ENCODE data around the gene H6PD. TPM values are rescaled to one million over a fixed set of nuclear protein-coding genes. Genes with fewer than 3 reads are reported as not detected.

The H6PD gene
- total and polyA plus RNA-seq, 4 donors: 4.8 to 65.4 (median 40.2) TPM

DNA sequence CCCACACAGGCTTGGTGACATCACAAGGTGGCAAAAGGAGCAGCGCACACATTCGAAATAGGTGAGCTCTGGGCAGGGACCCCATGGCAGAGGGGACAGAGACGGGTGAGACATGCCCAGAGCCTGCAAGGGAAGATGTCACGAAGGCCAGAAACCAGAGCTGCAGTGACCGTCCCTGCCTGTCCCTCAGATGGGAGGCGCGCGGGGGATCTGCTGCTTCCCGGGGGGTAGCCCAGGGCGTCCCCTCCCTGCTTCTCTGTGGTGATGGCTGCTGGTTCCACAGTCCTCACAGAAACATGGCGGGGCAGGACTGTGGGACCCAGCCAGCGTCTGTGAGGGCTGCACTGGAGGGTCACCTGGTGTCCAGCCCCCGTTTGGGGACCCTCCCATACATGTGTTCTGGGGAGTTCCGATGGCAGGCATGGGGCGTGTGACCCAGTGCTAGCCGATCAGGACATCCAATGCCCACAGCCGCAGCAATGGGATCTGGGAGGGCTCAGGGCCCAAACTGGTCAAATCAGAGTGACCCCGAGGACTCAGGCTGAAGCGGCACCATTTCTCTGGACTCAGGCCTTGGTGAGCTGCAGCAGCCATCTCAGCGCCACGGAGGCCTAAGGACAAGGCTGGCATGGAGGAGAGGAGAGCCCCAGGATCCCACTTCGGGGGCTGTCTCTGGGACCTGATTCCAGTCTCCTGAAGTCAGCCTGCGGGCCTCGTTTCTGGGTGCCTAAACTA is 37.5 kb downstream of the H6PD start:
- peak; percentile 37 to 64 for DNase-seq
- intact Hi-C loops (cut with DNase I): loop anchor here in 1 of 2 donors (10.0 kb wide), 1 partner anchor 303 kb away; no protein-coding TSS in a partner anchor
- no peak for ATAC-seq (ENCODE audit: low FRiP score)
- H3K4me3 ChIP-seq (ENCODE audit: low read length in 2 of 2): no peak overlapping the region
- no peaks in the 10 kb centered on the region for H3K9me3 ChIP-seq (ENCODE audit: control insufficient read depth, low read length)
- 91 to 92% methylated on average over 24 of the region's 24 CpGs for WGBS, 2 donors
- no peaks in the 10 kb centered on the region for H3K4me1 ChIP-seq (ENCODE audit: control insufficient read depth in 1 of 2, insufficient read depth in 2 of 2, low read length in 2 of 2)
- no peaks in the 10 kb centered on the region for H3K36me3 ChIP-seq (ENCODE audit: control insufficient read depth in 1 of 2, insufficient read depth in 2 of 2, low read length in 1 of 2)
- H3K27ac ChIP-seq (ENCODE audit: low read depth in 1 of 2, low read length in 2 of 2): no peak overlapping the region
- no peaks in the 10 kb centered on the region for H3K27me3 ChIP-seq (ENCODE audit: control insufficient read depth in 1 of 2, insufficient read depth in 2 of 2, low read length in 1 of 2)

DNA sequence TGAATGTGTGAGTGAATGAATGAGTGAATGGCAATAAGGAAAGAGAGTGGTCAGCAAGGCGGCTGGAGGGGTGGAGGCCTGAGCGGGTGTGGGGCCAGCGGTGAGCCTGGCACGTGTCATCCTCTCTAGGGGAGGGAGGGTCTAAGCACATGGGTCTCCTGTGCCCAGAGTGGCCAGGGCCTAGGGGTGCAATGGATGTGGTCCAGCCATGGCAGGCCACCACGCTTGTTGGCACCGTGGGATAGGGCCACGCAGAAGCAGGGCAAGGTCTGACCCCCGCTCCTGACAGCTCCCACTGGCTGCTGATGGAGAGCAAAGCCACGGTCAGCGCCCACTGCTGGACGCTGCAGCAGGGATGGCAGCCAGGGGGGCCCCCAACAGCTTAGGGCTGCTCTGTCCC is 38.6 kb downstream of the H6PD start:
- no peaks in the 10 kb centered on the region for H3K4me1 ChIP-seq (ENCODE audit: control insufficient read depth in 1 of 2, insufficient read depth in 2 of 2, low read length in 2 of 2)
- WGBS, 2 donors: 80 to 82% methylated on average over 11 of the region's 11 CpGs
- H3K36me3 ChIP-seq (ENCODE audit: control insufficient read depth in 1 of 2, insufficient read depth in 2 of 2, low read length in 1 of 2): no peaks in the 10 kb centered on the region
- H3K27ac ChIP-seq (ENCODE audit: low read depth in 1 of 2, low read length in 2 of 2): no peak overlapping the region
- intact Hi-C loops (cut with DNase I): loop anchor here in 1 of 2 donors (10.0 kb wide), 1 partner anchor 302 kb away; no protein-coding TSS in a partner anchor
- H3K4me3 ChIP-seq (ENCODE audit: low read length in 2 of 2): no peak overlapping the region
- no peaks in the 10 kb centered on the region for H3K27me3 ChIP-seq (ENCODE audit: control insufficient read depth in 1 of 2, insufficient read depth in 2 of 2, low read length in 1 of 2)
- DNase-seq (peak; percentile 22 to 69), ATAC-seq (ENCODE audit: low FRiP score) (no peak)
- no peaks in the 10 kb centered on the region for H3K9me3 ChIP-seq (ENCODE audit: control insufficient read depth, low read length)

DNA sequence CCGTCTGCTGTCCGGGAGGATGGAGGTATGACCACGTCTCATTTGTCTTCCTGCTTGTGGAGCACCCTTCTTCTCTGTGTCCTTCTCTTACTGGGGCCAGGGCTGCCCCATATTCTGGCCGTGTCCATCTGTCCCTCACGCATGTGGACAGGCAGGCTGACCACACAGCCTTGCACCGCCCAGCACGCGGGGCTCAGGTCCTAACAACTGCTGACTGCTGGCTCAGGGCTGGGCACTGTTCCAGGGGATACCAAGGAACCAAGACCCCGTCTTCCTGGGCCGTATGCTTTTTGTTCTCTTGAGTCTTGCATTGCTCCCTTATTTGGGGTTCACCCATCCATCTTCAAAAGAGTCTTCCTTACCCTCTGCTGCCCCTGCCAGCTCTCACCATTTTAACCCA is 40.6 kb downstream of the H6PD start:
- DNase-seq: peak; percentile 62 to 69
- Histone ChIP-seq H3K27me3 (ENCODE audit: control insufficient read depth in 1 of 2, insufficient read depth in 2 of 2, low read length in 1 of 2) (no peaks in the 10 kb centered on the region), H3K36me3 (ENCODE audit: control insufficient read depth in 1 of 2, insufficient read depth in 2 of 2, low read length in 1 of 2) (no peaks in the 10 kb centered on the region), H3K4me1 (ENCODE audit: control insufficient read depth in 1 of 2, insufficient read depth in 2 of 2, low read length in 2 of 2) (no peaks in the 10 kb centered on the region), H3K9me3 (ENCODE audit: control insufficient read depth, low read length) (no peaks in the 10 kb centered on the region), H3K27ac (ENCODE audit: low read depth in 1 of 2, low read length in 2 of 2) (no peak overlapping the region), H3K4me3 (ENCODE audit: low read length in 2 of 2) (no peak overlapping the region)
- WGBS, 2 donors: 77 to 83% methylated on average over 10 of the region's 10 CpGs
- ATAC-seq (ENCODE audit: low FRiP score): no peak
- intact Hi-C loops (cut with DNase I): loop anchor here in 1 of 2 donors (10.0 kb wide), 1 partner anchor 300 kb away; no protein-coding TSS in a partner anchor

DNA sequence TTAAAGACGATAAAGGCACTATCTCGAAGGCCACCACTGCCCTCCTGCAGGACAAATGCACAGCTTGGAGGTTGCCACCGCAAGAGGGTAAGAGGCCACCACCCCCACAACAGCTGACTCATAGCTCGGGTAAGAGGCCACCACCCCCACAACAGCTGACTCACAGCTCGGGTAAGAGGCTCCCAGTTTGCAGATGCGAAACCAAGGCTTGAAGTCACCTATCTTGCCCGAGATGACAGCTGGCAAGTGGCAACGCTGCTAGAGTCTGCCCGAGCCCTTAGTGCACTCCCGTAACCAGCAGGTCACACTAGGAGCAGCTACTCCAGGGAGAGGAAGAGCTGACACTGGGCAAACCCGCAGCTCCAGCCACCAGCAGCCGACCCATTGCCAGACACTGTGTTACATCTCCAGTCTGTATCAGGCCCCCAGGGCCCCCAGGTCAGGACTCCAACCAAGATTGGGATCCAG is 41.0 kb downstream of the H6PD start:
- intact Hi-C loops (cut with DNase I): loop anchor here in 1 of 2 donors (10.0 kb wide), 1 partner anchor 299 kb away; no protein-coding TSS in a partner anchor
- no peak overlapping the region for H3K4me3 ChIP-seq (ENCODE audit: low read length in 2 of 2)
- peak; percentile 51 for ATAC-seq (ENCODE audit: low FRiP score)
- WGBS, 2 donors: 41 to 49% methylated on average over 12 of the region's 12 CpGs
- no peaks in the 10 kb centered on the region for H3K36me3 ChIP-seq (ENCODE audit: control insufficient read depth in 1 of 2, insufficient read depth in 2 of 2, low read length in 1 of 2)
- H3K4me1 ChIP-seq (ENCODE audit: control insufficient read depth in 1 of 2, insufficient read depth in 2 of 2, low read length in 2 of 2): no peaks in the 10 kb centered on the region
- no peak overlapping the region for H3K27ac ChIP-seq (ENCODE audit: low read depth in 1 of 2, low read length in 2 of 2)
- H3K9me3 ChIP-seq (ENCODE audit: control insufficient read depth, low read length): no peaks in the 10 kb centered on the region
- DNase-seq: peak; percentile 87 to 89
- H3K27me3 ChIP-seq (ENCODE audit: control insufficient read depth in 1 of 2, insufficient read depth in 2 of 2, low read length in 1 of 2): no peaks in the 10 kb centered on the region

DNA sequence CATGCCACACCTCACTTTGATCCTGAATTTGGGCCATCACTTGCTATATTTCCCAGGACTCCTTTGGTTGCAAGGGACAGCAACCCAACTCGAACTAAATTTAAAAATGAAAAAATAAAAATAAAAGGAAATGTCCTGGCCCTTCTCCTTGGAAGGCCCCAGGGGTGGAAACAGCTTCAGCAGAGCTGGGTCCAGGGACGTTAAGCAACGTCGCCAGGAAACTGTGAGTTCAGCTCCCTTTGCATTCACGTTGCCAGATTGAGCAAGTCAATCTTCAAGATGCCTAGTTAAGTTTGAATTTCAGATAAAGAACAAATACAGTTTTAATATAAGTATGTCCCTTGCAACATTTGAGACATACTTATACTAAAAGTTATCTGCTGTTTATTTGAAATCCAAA is 43.5 kb downstream of the H6PD start:
- ATAC-seq (ENCODE audit: low FRiP score): peak; percentile 66
- no peaks in the 10 kb centered on the region for H3K27me3 ChIP-seq (ENCODE audit: control insufficient read depth in 1 of 2, insufficient read depth in 2 of 2, low read length in 1 of 2)
- intact Hi-C loops (cut with DNase I): loop anchor here in 1 of 2 donors (10.0 kb wide), 1 partner anchor 297 kb away; no protein-coding TSS in a partner anchor
- H3K9me3 ChIP-seq (ENCODE audit: control insufficient read depth, low read length): no peaks in the 10 kb centered on the region
- H3K36me3 ChIP-seq (ENCODE audit: control insufficient read depth in 1 of 2, insufficient read depth in 2 of 2, low read length in 1 of 2): no peaks in the 10 kb centered on the region
- H3K4me3 ChIP-seq (ENCODE audit: low read length in 2 of 2): no peak overlapping the region
- no peaks in the 10 kb centered on the region for H3K4me1 ChIP-seq (ENCODE audit: control insufficient read depth in 1 of 2, insufficient read depth in 2 of 2, low read length in 2 of 2)
- peak in 1 of 2 donors; percentile 77 for DNase-seq
- WGBS, 2 donors: 4 to 10% methylated on average over 5 of the region's 5 CpGs
- no peak overlapping the region for H3K27ac ChIP-seq (ENCODE audit: low read depth in 1 of 2, low read length in 2 of 2)

DNA sequence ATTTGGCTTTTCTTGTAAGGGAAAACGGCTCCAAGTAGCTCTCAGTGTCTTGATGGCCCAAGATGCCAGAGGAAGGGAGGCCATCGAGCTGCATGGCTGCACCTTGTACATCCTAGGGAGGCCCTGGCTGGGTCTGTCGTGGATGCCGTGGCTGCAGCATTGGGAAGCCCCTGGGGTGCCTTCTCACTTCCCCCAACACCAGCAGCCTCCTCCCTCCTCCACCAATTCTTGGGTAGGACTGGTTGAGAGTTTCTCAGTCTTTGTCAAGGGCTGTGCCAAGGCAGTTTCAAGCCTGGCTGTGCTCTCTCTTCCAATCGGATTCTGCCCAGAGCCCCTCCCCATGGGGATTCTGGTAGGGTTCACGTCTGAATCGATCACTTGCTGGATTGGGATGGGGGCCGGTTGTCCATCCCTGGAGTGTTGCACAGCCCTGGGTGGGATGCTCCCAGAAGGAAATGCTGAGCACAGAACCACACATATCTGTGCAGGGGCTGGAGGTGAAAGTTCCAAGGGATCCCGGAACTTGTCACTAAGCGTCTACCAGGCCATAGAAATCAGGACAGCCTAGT is 44.1 kb downstream of the H6PD start:
- Histone ChIP-seq H3K4me1 (ENCODE audit: control insufficient read depth in 1 of 2, insufficient read depth in 2 of 2, low read length in 2 of 2) (no peaks in the 10 kb centered on the region), H3K9me3 (ENCODE audit: control insufficient read depth, low read length) (no peaks in the 10 kb centered on the region), H3K27ac (ENCODE audit: low read depth in 1 of 2, low read length in 2 of 2) (peak overlapping the region in 1 of 2 donors; percentile 20), H3K36me3 (ENCODE audit: control insufficient read depth in 1 of 2, insufficient read depth in 2 of 2, low read length in 1 of 2) (no peaks in the 10 kb centered on the region), H3K27me3 (ENCODE audit: control insufficient read depth in 1 of 2, insufficient read depth in 2 of 2, low read length in 1 of 2) (no peaks in the 10 kb centered on the region), H3K4me3 (ENCODE audit: low read length in 2 of 2) (no peak overlapping the region)
- ATAC-seq (ENCODE audit: low FRiP score) (no peak), DNase-seq (peak in 1 of 2 donors; percentile 60)
- intact Hi-C loops (cut with DNase I): loop anchor here in 1 of 2 donors (10.0 kb wide), 1 partner anchor 296 kb away; no protein-coding TSS in a partner anchor
- WGBS, 2 donors: 43 to 50% methylated on average over 10 of the region's 10 CpGs

DNA sequence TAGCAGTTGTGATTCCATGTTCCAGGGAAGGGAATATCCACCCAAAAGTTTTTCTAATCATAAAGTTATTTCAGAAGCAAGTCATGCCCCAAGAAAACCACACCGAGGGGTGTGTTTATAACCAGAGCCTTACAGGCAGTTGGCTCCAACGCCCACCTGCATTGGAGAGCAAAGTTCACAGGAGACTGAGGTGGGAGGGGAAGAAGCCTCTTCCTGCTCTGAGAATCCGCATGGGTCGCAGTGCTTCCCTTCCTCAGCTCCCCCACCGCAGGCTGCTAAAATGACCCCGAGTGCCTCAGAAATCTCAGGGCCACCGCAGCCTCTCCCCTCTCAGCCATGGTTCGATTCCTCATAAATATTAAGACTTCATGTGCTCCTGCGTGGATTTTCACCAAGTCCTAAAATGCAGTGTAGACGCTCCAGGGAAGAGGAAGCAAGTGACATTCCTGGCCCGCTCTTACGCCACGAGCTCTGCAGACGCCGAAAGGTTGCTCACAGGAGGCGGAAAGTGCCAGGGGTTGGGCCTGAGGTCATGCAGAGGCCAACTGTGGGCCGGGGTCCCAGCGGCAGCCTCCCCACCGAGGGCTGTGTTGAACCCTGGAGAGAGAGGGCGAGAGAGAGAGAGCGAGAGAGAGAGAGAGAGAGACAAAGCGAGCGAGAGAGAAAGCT is 44.7 kb downstream of the H6PD start:
- Histone ChIP-seq H3K4me3 (ENCODE audit: low read length in 2 of 2) (no peak overlapping the region), H3K27ac (ENCODE audit: low read depth in 1 of 2, low read length in 2 of 2) (no peak overlapping the region), H3K36me3 (ENCODE audit: control insufficient read depth in 1 of 2, insufficient read depth in 2 of 2, low read length in 1 of 2) (no peaks in the 10 kb centered on the region), H3K9me3 (ENCODE audit: control insufficient read depth, low read length) (no peaks in the 10 kb centered on the region), H3K27me3 (ENCODE audit: control insufficient read depth in 1 of 2, insufficient read depth in 2 of 2, low read length in 1 of 2) (no peaks in the 10 kb centered on the region), H3K4me1 (ENCODE audit: control insufficient read depth in 1 of 2, insufficient read depth in 2 of 2, low read length in 2 of 2) (no peaks in the 10 kb centered on the region)
- WGBS, 2 donors: 88% methylated on average over 23 of the region's 23 CpGs
- intact Hi-C loops (cut with DNase I): loop anchor here in 1 of 2 donors (10.0 kb wide), 1 partner anchor 295 kb away; no protein-coding TSS in a partner anchor
- peak; percentile 38 to 57 for DNase-seq
- no peak for ATAC-seq (ENCODE audit: low FRiP score)

DNA sequence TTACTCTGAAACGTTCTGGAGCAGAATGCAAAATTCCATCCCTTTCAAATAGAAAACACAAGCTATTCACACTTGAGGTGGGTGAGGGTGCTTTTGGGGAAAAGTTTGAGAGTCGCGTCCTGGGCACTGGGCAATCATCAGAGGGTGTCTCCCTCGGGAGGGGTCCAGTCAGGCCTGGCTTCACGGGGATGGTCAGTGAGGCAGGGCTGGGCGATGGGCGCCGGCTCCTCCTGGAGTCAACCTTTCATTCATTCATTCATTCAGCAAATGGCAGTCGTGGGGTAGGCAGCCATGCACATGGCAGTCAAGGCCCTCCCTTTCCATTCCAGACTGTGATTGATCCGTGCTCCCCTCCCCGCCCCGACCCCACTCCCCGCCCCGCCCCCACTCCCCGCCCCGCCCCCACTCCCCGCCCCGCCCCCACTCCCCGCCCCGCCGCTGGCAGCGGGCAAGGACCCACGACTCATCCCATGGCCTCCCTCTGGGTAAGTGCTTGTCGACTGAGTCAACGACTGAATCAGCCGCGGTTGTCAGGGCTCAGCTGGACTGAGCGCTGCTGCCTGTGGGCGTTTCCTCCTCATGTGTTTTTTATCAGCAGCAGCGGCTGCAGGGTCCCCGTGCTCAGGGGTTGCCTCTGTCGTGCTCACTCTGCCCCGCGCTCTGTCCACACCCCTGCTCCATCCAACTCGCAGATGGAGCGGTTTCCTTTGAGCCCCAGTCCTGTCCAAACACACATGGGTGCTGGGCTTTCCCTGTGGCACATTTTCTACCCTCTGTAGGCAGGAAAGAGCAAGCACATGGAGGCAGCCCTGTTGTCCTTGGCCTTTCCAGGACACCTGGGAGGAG is 45.7 kb downstream of the H6PD start:
- peak; percentile 89 to 92 for DNase-seq
- ATAC-seq (ENCODE audit: low FRiP score): peak; percentile 70
- H3K27me3 ChIP-seq (ENCODE audit: control insufficient read depth in 1 of 2, insufficient read depth in 2 of 2, low read length in 1 of 2): no peaks in the 10 kb centered on the region
- no peak overlapping the region for H3K27ac ChIP-seq (ENCODE audit: low read depth in 1 of 2, low read length in 2 of 2)
- WGBS, 2 donors: 24 to 36% methylated on average over 23 to 36 of the region's 36 CpGs
- no peaks in the 10 kb centered on the region for H3K9me3 ChIP-seq (ENCODE audit: control insufficient read depth, low read length)
- H3K4me1 ChIP-seq (ENCODE audit: control insufficient read depth in 1 of 2, insufficient read depth in 2 of 2, low read length in 2 of 2): no peaks in the 10 kb centered on the region
- no peak overlapping the region for H3K4me3 ChIP-seq (ENCODE audit: low read length in 2 of 2)
- intact Hi-C loops (cut with DNase I): loop anchor here in 1 of 2 donors (1.0 to 10.0 kb wide), 2 partner anchors 31 to 295 kb away; no protein-coding TSS in a partner anchor
- H3K36me3 ChIP-seq (ENCODE audit: control insufficient read depth in 1 of 2, insufficient read depth in 2 of 2, low read length in 1 of 2): no peaks in the 10 kb centered on the region

All from aorta (tissue), 5 donors.